Measurements from ENCODE around the gene ADORA2B.

DNA sequence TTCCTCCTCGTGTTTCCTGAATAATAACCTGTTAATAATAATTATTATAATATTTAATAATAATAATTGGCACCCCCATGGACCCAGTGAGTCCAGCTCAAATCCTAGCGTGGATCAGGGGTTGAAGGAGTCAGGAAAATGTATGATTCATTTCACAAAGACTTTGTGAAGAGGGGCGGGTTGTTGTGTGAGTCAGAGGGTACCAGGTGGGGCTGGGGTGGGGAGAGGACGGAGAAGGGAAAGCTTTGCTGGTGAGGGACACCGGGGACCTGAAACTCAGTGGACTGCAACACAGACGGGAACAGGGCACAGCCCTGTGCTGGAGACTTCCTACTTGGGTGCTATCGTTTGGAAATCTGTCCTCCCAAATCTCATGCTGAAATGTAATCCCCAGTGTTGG lies 3.1 kb upstream of the ADORA2B start:
- TF ChIP-seq SAP30 (IDR thresholded peaks at IDR 0.05; ENCODE audit: insufficient read depth, insufficient replicate concordance, low read length) (no peak), KDM1A (IDR thresholded peaks at IDR 0.05; ENCODE audit: borderline replicate concordance, low read length) (no peak), SP2 (IDR thresholded peaks at IDR 0.05; ENCODE audit: low read length) (no peak), GABPA (IDR thresholded peaks at IDR 0.05; ENCODE audit: borderline replicate concordance, insufficient read depth, low read length) (no peak), RFX5 (IDR thresholded peaks at IDR 0.05; ENCODE audit: borderline replicate concordance, low read depth, low read length) (no peak), BCL11A (IDR thresholded peaks at IDR 0.05; ENCODE audit: low read depth in 2 of 2, low read length in 2 of 2) (no peak), EZH2 (IDR thresholded peaks at IDR 0.05; ENCODE audit: low read depth, low read length, severe bottlenecking) (no peak), POLR2A (IDR thresholded peaks at IDR 0.05; ENCODE audit: control extremely low read depth in 1 of 2, low read depth in 2 of 2, low read length in 2 of 2) (no peak), CBX5 (IDR thresholded peaks at IDR 0.05; ENCODE audit: low read depth, low read length) (no peak), TAF1 (IDR thresholded peaks at IDR 0.05; ENCODE audit: low read depth, low read length) (no peak), EP300 (IDR thresholded peaks at IDR 0.05; ENCODE audit: borderline replicate concordance in 1 of 2, low read depth in 2 of 2, low read length in 2 of 2) (no peak)
- TF ChIP-seq, protein P1, sequence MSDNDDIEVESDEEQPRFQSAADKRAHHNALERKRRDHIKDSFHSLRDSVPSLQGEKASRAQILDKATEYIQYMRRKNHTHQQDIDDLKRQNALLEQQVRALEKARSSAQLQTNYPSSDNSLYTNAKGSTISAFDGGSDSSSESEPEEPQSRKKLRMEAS (IDR thresholded peaks at IDR 0.05), result no peak
- TF ChIP-seq, protein P2, sequence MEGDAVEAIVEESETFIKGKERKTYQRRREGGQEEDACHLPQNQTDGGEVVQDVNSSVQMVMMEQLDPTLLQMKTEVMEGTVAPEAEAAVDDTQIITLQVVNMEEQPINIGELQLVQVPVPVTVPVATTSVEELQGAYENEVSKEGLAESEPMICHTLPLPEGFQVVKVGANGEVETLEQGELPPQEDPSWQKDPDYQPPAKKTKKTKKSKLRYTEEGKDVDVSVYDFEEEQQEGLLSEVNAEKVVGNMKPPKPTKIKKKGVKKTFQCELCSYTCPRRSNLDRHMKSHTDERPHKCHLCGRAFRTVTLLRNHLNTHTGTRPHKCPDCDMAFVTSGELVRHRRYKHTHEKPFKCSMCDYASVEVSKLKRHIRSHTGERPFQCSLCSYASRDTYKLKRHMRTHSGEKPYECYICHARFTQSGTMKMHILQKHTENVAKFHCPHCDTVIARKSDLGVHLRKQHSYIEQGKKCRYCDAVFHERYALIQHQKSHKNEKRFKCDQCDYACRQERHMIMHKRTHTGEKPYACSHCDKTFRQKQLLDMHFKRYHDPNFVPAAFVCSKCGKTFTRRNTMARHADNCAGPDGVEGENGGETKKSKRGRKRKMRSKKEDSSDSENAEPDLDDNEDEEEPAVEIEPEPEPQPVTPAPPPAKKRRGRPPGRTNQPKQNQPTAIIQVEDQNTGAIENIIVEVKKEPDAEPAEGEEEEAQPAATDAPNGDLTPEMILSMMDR (IDR thresholded peaks at IDR 0.05; ENCODE audit: control extremely low read depth in 1 of 3, insufficient read depth in 1 of 3, low read depth in 1 of 3, low read length in 3 of 3), result no peak
